Muscle layer of colon (tissue), 2 donors: ENCODE measurements around the gene CCIN.
"Not testable (repeated sequence)": the region's sequence is repeated elsewhere in the genome, so short reads cannot be mapped to it uniquely, and the experiment has no call there.

Experiments
- H3K27ac ChIP-seq: one replicate; pipeline ENCODE4 v1.7.0; 2013; ENCODE audit warnings: low read depth, mild to moderate bottlenecking, low read length, moderate library complexity
- H3K27me3 ChIP-seq, 2 donors: one replicate each; pipeline ENCODE4 v1.7.0; 2013; ENCODE audit warnings: low read length in 2 of 2, mild to moderate bottlenecking in 2 of 2; ENCODE audit not compliant: insufficient read depth in 2 of 2, control insufficient read depth in 1 of 2
- H3K36me3 ChIP-seq: one replicate; pipeline ENCODE4 v1.7.0; 2013; ENCODE audit warnings: mild to moderate bottlenecking, low read length; ENCODE audit not compliant: insufficient read depth
- H3K4me1 ChIP-seq: one replicate; pipeline ENCODE4 v1.7.0; 2013; ENCODE audit warnings: mild to moderate bottlenecking, low read length; ENCODE audit not compliant: insufficient read depth
- H3K4me3 ChIP-seq, 2 donors: one replicate each; pipeline ENCODE4 v1.7.0; 2013; ENCODE audit warnings: low read length in 2 of 2, low read depth in 1 of 2, mild to moderate bottlenecking in 1 of 2, moderate library complexity in 1 of 2
- H3K9ac ChIP-seq: one replicate; pipeline ENCODE4 v1.7.0; 2013; ENCODE audit warnings: low read length
- H3K9me3 ChIP-seq: one replicate; pipeline ENCODE4 v1.7.0; 2013; ENCODE audit warnings: mild to moderate bottlenecking, low read length
- donor health status: abdominal sarcoma.
- donor health status: Adenocarcinoma of cecum.

The CCIN gene

DNA sequence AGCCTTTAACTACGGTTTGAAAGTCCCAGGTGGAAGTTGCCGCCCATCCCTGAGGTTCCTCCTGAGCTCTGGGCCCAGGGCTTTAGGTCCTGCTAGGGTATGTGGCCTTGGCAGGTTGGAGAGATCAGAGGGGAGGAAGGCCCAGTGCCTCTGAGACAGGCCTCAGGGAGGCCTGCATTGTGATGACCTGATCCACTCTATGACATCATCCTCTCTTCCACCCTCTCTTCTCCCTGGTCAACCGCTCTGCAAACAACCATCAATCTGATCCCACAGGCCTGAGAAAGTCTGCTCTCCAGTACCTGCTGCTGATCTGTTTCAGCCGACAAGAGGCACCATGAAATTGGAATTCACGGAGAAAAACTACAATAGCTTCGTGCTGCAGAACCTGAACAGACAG lies at the start of gene CCIN:
CCIN (plus strand) TSS at position 223 of the 400 bp plus-strand sequence; CDS start at position 338, 115 bp downstream.
- Histone ChIP-seq H3K27me3 (no peaks in the 10 kb centered on the region), H3K4me3 (no peak within 1 kb of the TSS), H3K36me3 (no peaks in the 10 kb centered on the region), H3K9me3 (no peaks in the 10 kb centered on the region), H3K4me1 (peaks cover 14% of the 10 kb centered on the region), H3K27ac (no peak within 1 kb of the TSS), H3K9ac (no peak within 1 kb of the TSS)

DNA sequence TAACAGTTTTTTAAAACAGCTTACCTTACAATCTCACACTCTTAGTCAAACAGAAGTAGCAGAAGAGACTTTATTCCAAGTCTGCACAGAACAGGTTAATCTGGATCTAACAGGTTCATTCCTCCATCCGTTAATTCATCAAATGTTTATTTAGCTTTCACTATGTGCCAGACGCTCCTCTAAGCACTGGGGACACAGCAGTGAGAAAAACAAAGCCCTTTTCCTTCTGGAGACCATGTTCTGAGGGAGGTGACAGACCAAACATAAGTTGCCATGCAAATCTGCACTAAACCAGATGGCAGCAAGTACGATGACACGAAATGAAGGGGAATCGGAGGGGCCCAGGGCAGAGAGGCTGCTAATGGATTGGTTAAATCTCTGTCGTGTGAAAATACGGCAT lies 49.7 kb upstream of the CCIN start:
- H3K36me3 ChIP-seq = peaks cover 17% of the 10 kb centered on the region
- H3K27me3 ChIP-seq = no peaks in the 10 kb centered on the region
- H3K4me3 ChIP-seq = no peak overlapping the region
- H3K4me1 ChIP-seq = no peaks in the 10 kb centered on the region
- H3K9me3 ChIP-seq = no peaks in the 10 kb centered on the region
- H3K9ac ChIP-seq = no peak overlapping the region
- H3K27ac ChIP-seq = no peak overlapping the region

DNA sequence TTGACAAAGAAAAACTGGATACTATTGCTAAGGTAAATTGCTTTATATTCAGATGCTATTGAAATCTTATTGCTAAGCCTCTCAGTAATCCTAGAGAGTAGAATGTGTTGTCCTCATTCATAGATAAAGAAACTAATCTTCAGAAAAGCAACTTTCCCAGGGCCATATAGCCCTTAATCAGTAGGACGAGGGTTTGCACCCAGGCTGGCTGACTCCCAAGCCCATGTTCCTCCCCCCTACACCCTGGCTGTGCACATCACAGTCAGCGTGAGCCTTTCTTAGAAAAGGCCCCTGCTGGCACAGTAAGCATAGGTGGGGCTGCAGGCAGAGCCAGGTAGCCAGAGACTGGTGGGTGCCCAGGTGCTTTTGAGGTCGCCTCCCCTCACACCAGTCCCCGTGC lies 48.5 kb upstream of the CCIN start:
- H3K4me1 ChIP-seq = no peaks in the 10 kb centered on the region
- H3K9ac ChIP-seq = no peak overlapping the region
- no peaks in the 10 kb centered on the region for H3K9me3 ChIP-seq
- H3K4me3 ChIP-seq = no peak overlapping the region
- no peak overlapping the region for H3K27ac ChIP-seq
- no peaks in the 10 kb centered on the region for H3K27me3 ChIP-seq
- H3K36me3 ChIP-seq = peaks cover 17% of the 10 kb centered on the region

GRCh38 chr9:36121971-36122370 lies 47.2 kb upstream of the CCIN start:
- H3K9ac ChIP-seq = no peak overlapping the region
- no peaks in the 10 kb centered on the region for H3K9me3 ChIP-seq
- H3K27ac ChIP-seq = no peak overlapping the region
- H3K4me1 ChIP-seq = no peaks in the 10 kb centered on the region
- H3K27me3 ChIP-seq = no peaks in the 10 kb centered on the region
- H3K36me3 ChIP-seq = peaks cover 13% of the 10 kb centered on the region
- no peak overlapping the region for H3K4me3 ChIP-seq

DNA sequence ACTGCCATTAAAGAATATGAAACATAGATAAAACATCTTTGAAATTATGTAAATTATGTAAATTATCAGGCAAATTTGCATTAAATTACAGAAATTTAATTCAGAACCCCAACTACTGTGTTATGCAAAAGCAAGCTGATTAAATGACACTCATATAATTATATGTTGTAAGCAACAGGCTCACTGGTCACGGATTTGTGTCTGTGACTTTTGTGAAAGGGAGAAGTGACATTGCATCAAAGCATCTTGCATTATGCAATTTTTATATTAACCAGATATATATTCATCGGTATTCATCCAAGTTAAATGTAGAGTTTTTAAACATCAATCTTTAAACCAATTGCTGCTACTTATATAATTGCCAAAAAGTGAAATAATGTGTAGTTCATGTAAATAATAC lies 45.7 kb upstream of the CCIN start:
- Histone ChIP-seq H3K4me3 (no peak overlapping the region), H3K27ac (no peak overlapping the region), H3K27me3 (no peaks in the 10 kb centered on the region), H3K4me1 (no peaks in the 10 kb centered on the region), H3K9me3 (no peaks in the 10 kb centered on the region), H3K9ac (no peak overlapping the region), H3K36me3 (peaks cover 10% of the 10 kb centered on the region)

- no peaks in the 10 kb centered on the region for H3K4me1 ChIP-seq
- H3K9ac ChIP-seq = no peak overlapping the region
- H3K9me3 ChIP-seq = no peaks in the 10 kb centered on the region
- peaks cover 10% of the 10 kb centered on the region for H3K36me3 ChIP-seq
- no peak overlapping the region for H3K27ac ChIP-seq
- no peak overlapping the region for H3K4me3 ChIP-seq
- H3K27me3 ChIP-seq = no peaks in the 10 kb centered on the region
Observed at GRCh38 chr9:36125062-36125855, 43.9 kb upstream of the CCIN start.

DNA sequence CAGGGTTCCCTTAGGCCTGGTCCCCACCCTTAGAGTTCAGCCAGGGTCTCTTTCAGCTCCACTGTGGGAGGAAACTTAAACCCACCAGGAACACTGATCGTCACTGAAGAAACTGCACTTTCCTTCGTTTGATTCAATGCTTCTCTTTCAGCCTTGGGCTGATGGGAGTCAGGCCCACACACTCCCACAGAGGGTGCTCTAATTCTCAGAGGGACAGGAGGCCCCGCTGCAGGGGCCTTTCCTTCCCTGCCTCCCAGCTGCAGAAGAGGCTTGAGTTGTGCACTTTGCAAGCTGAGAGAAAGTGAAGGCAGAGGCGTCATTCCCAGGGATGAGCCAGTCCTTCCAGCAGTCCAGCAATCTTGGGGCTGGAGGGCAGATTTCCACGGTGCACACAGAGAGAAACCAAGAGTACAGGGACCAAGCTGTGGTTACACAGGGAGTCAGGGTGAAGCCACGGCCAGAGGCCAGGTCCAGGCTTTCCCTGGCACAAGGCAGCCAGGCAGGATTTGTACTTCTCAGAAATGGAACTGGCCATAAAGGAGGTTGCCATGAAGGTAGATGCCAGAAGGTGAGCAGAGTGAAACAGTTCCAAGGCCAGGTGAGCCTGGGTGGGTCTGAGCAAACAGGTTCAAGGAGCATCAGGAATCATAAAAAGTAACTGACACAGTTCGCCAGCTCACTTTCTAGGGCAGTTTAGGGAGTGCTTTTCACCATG lies 43.0 kb upstream of the CCIN start:
- H3K9me3 ChIP-seq = no peaks in the 10 kb centered on the region
- H3K27me3 ChIP-seq = no peaks in the 10 kb centered on the region
- H3K4me1 ChIP-seq = no peaks in the 10 kb centered on the region
- H3K36me3 ChIP-seq = peaks cover 10% of the 10 kb centered on the region
- H3K9ac ChIP-seq = no peak overlapping the region
- no peak overlapping the region for H3K27ac ChIP-seq
- no peak overlapping the region for H3K4me3 ChIP-seq

GRCh38 chr9:36127652-36128244 lies 41.4 kb upstream of the CCIN start:
- Histone ChIP-seq H3K36me3 (no peaks in the 10 kb centered on the region), H3K27ac (no peak overlapping the region), H3K4me3 (no peak overlapping the region), H3K9ac (no peak overlapping the region), H3K27me3 (no peaks in the 10 kb centered on the region), H3K4me1 (no peaks in the 10 kb centered on the region), H3K9me3 (no peaks in the 10 kb centered on the region)

DNA sequence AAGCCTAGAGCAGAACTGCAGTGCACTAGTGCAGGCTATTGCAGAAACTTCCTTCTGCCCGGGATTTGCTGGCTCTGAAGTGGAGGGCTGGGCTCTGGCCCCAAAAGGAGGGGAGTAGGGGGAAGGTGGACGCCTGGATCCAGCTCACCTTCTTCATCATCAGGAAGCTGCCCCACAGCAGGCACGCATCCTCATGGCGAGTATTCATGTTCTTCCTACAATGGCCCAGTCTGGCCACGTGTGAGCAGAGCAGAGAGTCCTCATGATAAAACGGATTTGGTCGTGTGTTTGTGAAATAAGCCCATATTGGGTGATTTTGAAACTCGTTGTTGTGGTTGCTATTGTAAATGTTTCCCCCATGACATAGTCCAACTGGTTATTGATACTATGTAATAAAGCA lies 40.8 kb upstream of the CCIN start:
- no peak overlapping the region for H3K27ac ChIP-seq
- no peaks in the 10 kb centered on the region for H3K9me3 ChIP-seq
- H3K9ac ChIP-seq = no peak overlapping the region
- no peak overlapping the region for H3K4me3 ChIP-seq
- no peaks in the 10 kb centered on the region for H3K4me1 ChIP-seq
- H3K27me3 ChIP-seq = no peaks in the 10 kb centered on the region
- no peaks in the 10 kb centered on the region for H3K36me3 ChIP-seq

- H3K27ac ChIP-seq = no peak overlapping the region
Observed at GRCh38 chr9:36129139-36129538, 40.0 kb upstream of the CCIN start.

DNA sequence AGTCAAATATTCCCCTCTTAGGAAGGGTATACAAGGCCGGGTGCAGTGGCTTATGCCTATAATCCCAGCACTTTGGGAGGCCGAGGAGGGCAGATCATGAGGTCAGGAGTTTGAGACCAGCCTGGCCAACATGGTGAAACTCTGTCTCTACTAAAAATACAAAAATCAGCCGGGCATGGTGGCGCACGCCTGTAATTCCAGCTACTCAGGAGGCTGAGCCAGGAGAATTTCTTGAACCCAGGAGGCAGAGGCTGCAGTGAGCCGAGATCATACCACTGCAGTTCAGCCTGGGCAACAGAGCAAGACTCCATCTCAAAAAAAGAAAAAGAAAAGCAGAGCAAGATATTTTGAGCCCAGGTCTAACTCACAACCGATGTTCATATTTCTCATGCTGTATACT lies 37.5 kb upstream of the CCIN start:
- H3K9ac ChIP-seq, H3K4me3 ChIP-seq, H3K36me3 ChIP-seq, H3K27me3 ChIP-seq, H3K9me3 ChIP-seq, H3K27ac ChIP-seq, H3K4me1 ChIP-seq: not testable (repeated sequence)

More at GRCh38 chr9:36129139-36129538, 40.0 kb upstream of the CCIN start:
- Histone ChIP-seq H3K4me1 (no peaks in the 10 kb centered on the region), H3K9me3 (no peaks in the 10 kb centered on the region), H3K36me3 (no peaks in the 10 kb centered on the region), H3K4me3 (no peak overlapping the region), H3K27me3 (no peaks in the 10 kb centered on the region), H3K9ac (no peak overlapping the region)
